GM21515 (cell line): ENCODE results near the gene PRAMEF7.
"Not testable (repeated sequence)": the region's sequence is repeated elsewhere in the genome, so short reads cannot be mapped to it uniquely, and the experiment has no call there.

Source experiments
- ATAC-seq: cut with Tn5 transposase; IDR thresholded peaks from one replicate; pipeline ENCODE4 v1.9.1; 2021; ENCODE audit not compliant: unreplicated experiment

PRAMEF7 gene

GRCh38 chr1:12916310-12916709 is at the start of gene PRAMEF7:
TSS of gene PRAMEF7 (plus strand) at chr1:12916610. CDS start at chr1:12917693, 1,083 bp downstream.
- not testable (repeated sequence) for ATAC-seq

GRCh38 chr1:12878453-12878852 is 38.0 kb upstream of the PRAMEF7 start:
- ATAC-seq, result not testable (repeated sequence)

- ATAC-seq, result not testable (repeated sequence)
Measured at GRCh38 chr1:12886101-12886500, 30.3 kb upstream of the PRAMEF7 start, which contains the start of gene PRAMEF4. TSS of gene PRAMEF4 (minus strand) at chr1:12886201. CDS start at chr1:12883394, 2,807 bp downstream.

GRCh38 chr1:12898170-12898569 is 18.2 kb upstream of the PRAMEF7 start, which contains the start of gene PRAMEF10:
TSS of gene PRAMEF10 (minus strand) at chr1:12898270. CDS start at chr1:12895847, 2,423 bp downstream.
- not testable (repeated sequence) for ATAC-seq

- not testable (repeated sequence) for ATAC-seq
Measured at GRCh38 chr1:12899186-12899585, 17.2 kb upstream of the PRAMEF7 start.

- ATAC-seq, result not testable (repeated sequence)
Measured at GRCh38 chr1:12903793-12904572, 12.4 kb upstream of the PRAMEF7 start.

- ATAC-seq, result not testable (repeated sequence)
Measured at GRCh38 chr1:12921749-12922148, 5.3 kb downstream of the PRAMEF7 start.

GRCh38 chr1:12924368-12924767 is 8.0 kb downstream of the PRAMEF7 start:
- ATAC-seq, result not testable (repeated sequence)

- not testable (repeated sequence) for ATAC-seq
Measured at GRCh38 chr1:12947480-12947879, 31.1 kb downstream of the PRAMEF7 start, which contains the start of gene PRAMEF6. TSS of gene PRAMEF6 (minus strand) at chr1:12947580. CDS start at chr1:12942518, 5,062 bp downstream.
